Astrocyte (in vitro differentiated cells and primary cell): ENCODE measurements around the gene PBX1. TPM values are rescaled to one million over a fixed set of nuclear protein-coding genes. Genes with fewer than 3 reads are reported as not detected.

Source experiments
- DNase-seq: peaks from one replicate; pipeline ENCODE4 v3.0.0-alpha.2; 2010; ENCODE audit warnings: low read depth
- FAIRE-seq: peaks from 2 replicates; lab custom pipeline; 2011; peaks lifted over from hg19 to GRCh38; lab: Jason Lieb, UNC
- H2AFZ ChIP-seq: 2 replicates; pipeline ENCODE4 v1.6.0; 2012; ENCODE audit warnings: low read depth, low read length, inconsistent platforms
- H3K27ac ChIP-seq: 2 replicates; pipeline ENCODE4 v1.5.1; 2011; ENCODE audit warnings: low read depth, low read length, inconsistent platforms
- H3K27me3 ChIP-seq: 2 replicates; pipeline ENCODE4 v1.6.0; 2011; ENCODE audit warnings: low read length, inconsistent platforms; ENCODE audit not compliant: insufficient read depth
- H3K36me3 ChIP-seq: 2 replicates; pipeline ENCODE4 v1.5.1; 2011; ENCODE audit warnings: low read length, inconsistent platforms; ENCODE audit not compliant: insufficient read depth
- H3K4me1 ChIP-seq: 2 replicates; pipeline ENCODE4 v1.5.1; 2011; ENCODE audit warnings: low read length, inconsistent platforms; ENCODE audit not compliant: insufficient read depth
- H3K4me2 ChIP-seq: 2 replicates; pipeline ENCODE4 v1.6.0; 2012; ENCODE audit warnings: low read length, inconsistent platforms
- H3K4me3 ChIP-seq: 2 replicates; pipeline ENCODE4 v1.5.1; 2011; ENCODE audit warnings: low read depth, mild to moderate bottlenecking, low read length, inconsistent platforms; ENCODE audit not compliant: insufficient read depth
- H3K79me2 ChIP-seq: 2 replicates; pipeline ENCODE4 v1.6.0; 2012; ENCODE audit warnings: mild to moderate bottlenecking, low read length, inconsistent platforms; ENCODE audit not compliant: insufficient read depth
- H3K9ac ChIP-seq: 2 replicates; pipeline ENCODE4 v1.6.0; 2012; ENCODE audit warnings: mild to moderate bottlenecking, low read length, inconsistent platforms
- H3K9me3 ChIP-seq: 2 replicates; pipeline ENCODE4 v1.5.1; 2012; ENCODE audit warnings: low read depth, mild to moderate bottlenecking, low read length, inconsistent platforms; ENCODE audit not compliant: insufficient read depth
- H4K20me1 ChIP-seq: 2 replicates; pipeline ENCODE4 v1.6.0; 2012; ENCODE audit warnings: low read length, inconsistent platforms; ENCODE audit not compliant: insufficient read depth
- H3K27ac Mint-ChIP-seq: one replicate; pipeline ENCODE4 v1.8.0; 2021; ENCODE audit warnings: mild to moderate bottlenecking, mixed read lengths; ENCODE audit not compliant: unreplicated experiment
- H3K27me3 Mint-ChIP-seq: one replicate; pipeline ENCODE4 v1.8.0; 2021; ENCODE audit warnings: low read depth, mixed read lengths; ENCODE audit not compliant: unreplicated experiment
- H3K36me3 Mint-ChIP-seq: one replicate; pipeline ENCODE4 v1.8.0; 2021; ENCODE audit warnings: low read depth, mixed read lengths; ENCODE audit not compliant: unreplicated experiment
- H3K4me1 Mint-ChIP-seq: one replicate; pipeline ENCODE4 v1.8.0; 2021; ENCODE audit warnings: low read depth, mixed read lengths; ENCODE audit not compliant: unreplicated experiment
- H3K4me3 Mint-ChIP-seq: one replicate; pipeline ENCODE4 v1.8.0; 2021; ENCODE audit warnings: mild to moderate bottlenecking, moderate library complexity, mixed read lengths; ENCODE audit not compliant: unreplicated experiment
- H3K9me3 Mint-ChIP-seq: one replicate; pipeline ENCODE4 v1.8.0; 2021; ENCODE audit warnings: mild to moderate bottlenecking, mixed read lengths; ENCODE audit not compliant: unreplicated experiment
- CTCF ChIP-seq: IDR thresholded peaks from 2 replicates; pipeline ENCODE4 v1.5.1; 2011; ENCODE audit warnings: low read depth, mild to moderate bottlenecking, inconsistent platforms, low read length, moderate library complexity; ENCODE audit not compliant: insufficient read depth
- EZH2 ChIP-seq: IDR thresholded peaks from 2 replicates; pipeline ENCODE4 v1.6.1; 2012; ENCODE audit warnings: mild to moderate bottlenecking, low read length, inconsistent platforms; ENCODE audit not compliant: insufficient read depth
- total RNA-seq: library from RNA; stranded (reverse); gene quantifications from 2 replicates; pipeline ENCODE4 v1.2.1, GENCODE V29; 2021

PBX1 gene
- total RNA-seq, 1 donor from 2014 or later, result 37.2 TPM

DNA sequence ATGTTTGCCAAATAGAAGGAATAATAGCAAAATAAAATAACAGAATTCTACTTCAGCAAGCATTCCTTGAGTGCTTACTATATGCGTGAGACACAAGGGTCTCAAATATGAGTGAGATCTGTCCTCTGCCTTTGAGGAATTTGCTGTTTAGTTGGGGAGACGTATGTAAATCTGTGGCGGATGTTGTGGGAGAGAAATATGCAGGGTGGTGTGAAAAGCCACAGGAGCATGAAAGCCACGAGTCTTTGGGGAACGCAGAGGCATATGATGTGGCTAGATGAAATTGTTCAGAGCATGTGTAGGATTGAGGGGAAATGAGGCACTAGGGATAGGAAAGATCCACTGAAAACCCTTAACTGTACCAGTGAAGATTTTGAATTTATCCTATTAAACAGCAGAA is 244.4 kb downstream of the PBX1 start:
- Histone ChIP-seq H3K4me3 (no peak overlapping the region), H3K4me1 (peaks cover 18% of the 10 kb centered on the region), H3K4me2 (no peak overlapping the region), H3K9me3 (no peaks in the 10 kb centered on the region), H3K36me3 (no peaks in the 10 kb centered on the region), H3K27ac (no peak overlapping the region), H3K27me3 (no peaks in the 10 kb centered on the region), H4K20me1 (peaks cover 6% of the 10 kb centered on the region), H3K79me2 (no peaks in the 10 kb centered on the region), H3K9ac (no peak overlapping the region), H2AFZ (no peak overlapping the region)
- H3K4me1 Mint-ChIP-seq, result peaks cover 18% of the 10 kb centered on the region
- DNase-seq, result peak; percentile 82
- TF ChIP-seq CTCF (no peak), EZH2 (no peak)
- no peak overlapping the region for H3K27ac Mint-ChIP-seq
- H3K36me3 Mint-ChIP-seq, result peaks cover 11% of the 10 kb centered on the region
- H3K9me3 Mint-ChIP-seq, result no peaks in the 10 kb centered on the region
- peaks cover 8% of the 10 kb centered on the region for H3K27me3 Mint-ChIP-seq
- H3K4me3 Mint-ChIP-seq, result no peak overlapping the region
- FAIRE-seq, result no peak

- no peak overlapping the region for H3K9ac ChIP-seq
- Mint-ChIP-seq H3K4me1 (peaks cover 18% of the 10 kb centered on the region), H3K9me3 (no peaks in the 10 kb centered on the region), H3K4me3 (no peak overlapping the region), H3K27me3 (peaks cover 8% of the 10 kb centered on the region), H3K27ac (no peak overlapping the region), H3K36me3 (peaks cover 11% of the 10 kb centered on the region)
- no peaks in the 10 kb centered on the region for H3K9me3 ChIP-seq
- H3K36me3 ChIP-seq, result no peaks in the 10 kb centered on the region
- H4K20me1 ChIP-seq, result peaks cover 6% of the 10 kb centered on the region
- H3K79me2 ChIP-seq, result no peaks in the 10 kb centered on the region
- no peak overlapping the region for H3K4me3 ChIP-seq
- TF ChIP-seq EZH2, result no peak
- DNase-seq (peak; percentile 44), FAIRE-seq (no peak)
- H3K27me3 ChIP-seq, result no peaks in the 10 kb centered on the region
- H2AFZ ChIP-seq, result no peak overlapping the region
- H3K4me1 ChIP-seq, result peaks cover 18% of the 10 kb centered on the region
- no peak overlapping the region for H3K4me2 ChIP-seq
- H3K27ac ChIP-seq, result no peak overlapping the region
These were observed 245.4 kb downstream of the PBX1 start for GRCh38 chr1:164804366-164804765.

GRCh38 chr1:164805399-164805798 is 246.4 kb downstream of the PBX1 start:
- no peak overlapping the region for H3K4me3 Mint-ChIP-seq
- no peaks in the 10 kb centered on the region for H3K79me2 ChIP-seq
- no peak overlapping the region for H2AFZ ChIP-seq
- H3K36me3 ChIP-seq, result no peaks in the 10 kb centered on the region
- H3K27ac Mint-ChIP-seq, result no peak overlapping the region
- H3K27ac ChIP-seq, result no peak overlapping the region
- peaks cover 6% of the 10 kb centered on the region for H4K20me1 ChIP-seq
- H3K4me2 ChIP-seq, result peak overlapping the region; percentile 0
- peaks cover 18% of the 10 kb centered on the region for H3K4me1 ChIP-seq
- no peak for TF ChIP-seq EZH2
- no peak for TF ChIP-seq CTCF
- DNase-seq, result peak; percentile 36
- H3K36me3 Mint-ChIP-seq, result peaks cover 11% of the 10 kb centered on the region
- FAIRE-seq, result no peak
- no peaks in the 10 kb centered on the region for H3K27me3 ChIP-seq
- H3K9me3 ChIP-seq, result no peaks in the 10 kb centered on the region
- no peak overlapping the region for H3K4me3 ChIP-seq
- H3K27me3 Mint-ChIP-seq, result peaks cover 3% of the 10 kb centered on the region
- no peak overlapping the region for H3K9ac ChIP-seq
- no peaks in the 10 kb centered on the region for H3K9me3 Mint-ChIP-seq
- H3K4me1 Mint-ChIP-seq, result peaks cover 18% of the 10 kb centered on the region
